Measurements from ENCODE around the gene STRA8.
A peak's percentile ranks its signal among the peaks of the same experiment; 100 is the strongest.

The STRA8 gene

DNA sequence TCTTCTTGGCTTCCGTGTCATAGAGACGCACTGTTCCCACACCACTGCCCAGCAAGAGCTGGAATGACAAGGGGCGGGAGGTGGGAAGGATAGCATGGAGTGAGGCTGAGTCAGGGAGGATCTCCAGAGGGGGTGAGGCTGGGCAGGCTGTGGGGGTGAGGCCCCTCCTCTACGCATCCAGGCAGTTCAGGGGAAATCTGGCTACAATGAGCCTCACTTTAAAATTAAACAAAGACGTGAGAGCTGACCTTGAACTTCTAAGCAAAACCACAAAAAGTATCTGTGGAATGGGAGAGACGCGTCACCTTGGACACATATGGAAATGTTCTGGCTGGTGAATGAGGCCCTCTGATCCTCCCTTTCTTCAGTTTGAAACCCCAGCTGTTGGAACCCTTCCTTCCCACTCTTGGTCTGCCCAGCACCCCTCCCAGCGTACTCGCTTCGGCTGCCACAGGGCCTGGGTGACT, 40.0 kb upstream of the STRA8 start:
- TF ChIP-seq, protein P1, sequence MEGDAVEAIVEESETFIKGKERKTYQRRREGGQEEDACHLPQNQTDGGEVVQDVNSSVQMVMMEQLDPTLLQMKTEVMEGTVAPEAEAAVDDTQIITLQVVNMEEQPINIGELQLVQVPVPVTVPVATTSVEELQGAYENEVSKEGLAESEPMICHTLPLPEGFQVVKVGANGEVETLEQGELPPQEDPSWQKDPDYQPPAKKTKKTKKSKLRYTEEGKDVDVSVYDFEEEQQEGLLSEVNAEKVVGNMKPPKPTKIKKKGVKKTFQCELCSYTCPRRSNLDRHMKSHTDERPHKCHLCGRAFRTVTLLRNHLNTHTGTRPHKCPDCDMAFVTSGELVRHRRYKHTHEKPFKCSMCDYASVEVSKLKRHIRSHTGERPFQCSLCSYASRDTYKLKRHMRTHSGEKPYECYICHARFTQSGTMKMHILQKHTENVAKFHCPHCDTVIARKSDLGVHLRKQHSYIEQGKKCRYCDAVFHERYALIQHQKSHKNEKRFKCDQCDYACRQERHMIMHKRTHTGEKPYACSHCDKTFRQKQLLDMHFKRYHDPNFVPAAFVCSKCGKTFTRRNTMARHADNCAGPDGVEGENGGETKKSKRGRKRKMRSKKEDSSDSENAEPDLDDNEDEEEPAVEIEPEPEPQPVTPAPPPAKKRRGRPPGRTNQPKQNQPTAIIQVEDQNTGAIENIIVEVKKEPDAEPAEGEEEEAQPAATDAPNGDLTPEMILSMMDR (IDR thresholded peaks at IDR 0.05), result no peak
- H3K9me3 ChIP-seq, result no peaks in the 10 kb centered on the region
- no peak for DNase-seq

DNA sequence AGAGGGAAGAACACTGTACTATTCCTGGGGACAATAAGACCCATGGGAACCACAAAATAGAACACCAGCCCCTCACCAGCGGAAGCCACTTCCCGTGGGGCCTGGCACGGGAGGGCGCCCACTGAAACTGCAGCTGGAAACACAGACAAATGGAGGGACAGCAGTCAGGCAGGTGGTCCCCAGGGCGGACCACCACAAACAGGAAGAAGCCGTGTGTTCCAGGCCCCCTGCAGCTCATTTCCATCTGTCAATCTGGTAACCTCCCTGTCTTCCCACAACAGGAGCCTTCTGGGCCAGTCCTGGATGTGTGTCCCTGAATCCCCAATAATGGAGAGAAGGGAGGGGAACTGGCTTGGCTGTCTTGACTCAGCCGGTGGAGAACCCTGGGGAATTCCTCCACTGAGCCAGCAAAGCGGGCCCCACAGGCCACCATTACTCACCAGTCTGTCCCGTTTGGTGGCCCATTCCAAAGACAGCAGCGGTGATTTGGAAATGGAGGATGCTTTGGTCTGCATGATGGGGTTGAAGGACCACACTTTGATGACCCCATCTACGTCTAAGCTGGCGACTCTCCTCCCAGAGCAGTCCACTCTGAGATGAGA, 39.0 kb upstream of the STRA8 start:
- no peak overlapping the region for H3K4me3 ChIP-seq
- peaks cover 61 to 91% (median 73%) of the 10 kb centered on the region in 3 donors for H3K36me3 ChIP-seq
- no peak overlapping the region for H3K27ac ChIP-seq
- no peaks in the 10 kb centered on the region for H3K27me3 ChIP-seq
- peak in 1 of 2 donors; percentile 45 for DNase-seq
- TF ChIP-seq, protein P1 (IDR thresholded peaks at IDR 0.05), result no peak
- no peaks in the 10 kb centered on the region for H3K9me3 ChIP-seq
- intact Hi-C loops (cut with DNase I; ENCODE audit: low total_unique reads), result no loop called here
- no peaks in the 10 kb centered on the region for H3K4me1 ChIP-seq

More for the DNA sequence above, 40.0 kb upstream of the STRA8 start:
- no peaks in the 10 kb centered on the region for H3K27me3 ChIP-seq
- H3K27ac ChIP-seq, result no peak overlapping the region
- H3K4me3 ChIP-seq, result no peak overlapping the region
- H3K36me3 ChIP-seq, result peaks cover 64 to 92% (median 81%) of the 10 kb centered on the region in 3 donors
- no peaks in the 10 kb centered on the region for H3K4me1 ChIP-seq
- intact Hi-C loops (cut with DNase I; ENCODE audit: low total_unique reads), result no loop called here

- H3K27ac ChIP-seq, result no peak overlapping the region
- intact Hi-C loops (cut with DNase I; ENCODE audit: low total_unique reads), result no loop called here
- H3K4me1 ChIP-seq, result no peaks in the 10 kb centered on the region
- no peaks in the 10 kb centered on the region for H3K27me3 ChIP-seq
- H3K4me3 ChIP-seq, result no peak overlapping the region
- DNase-seq, result no peak
- TF ChIP-seq, protein P1 (IDR thresholded peaks at IDR 0.05), result no peak
- H3K9me3 ChIP-seq, result no peaks in the 10 kb centered on the region
- peaks cover 59 to 90% (median 73%) of the 10 kb centered on the region in 3 donors for H3K36me3 ChIP-seq
Measured at GRCh38 chr7:135195156-135195555, 38.5 kb upstream of the STRA8 start.

- H3K27ac ChIP-seq, result no peak overlapping the region
- DNase-seq, result peak in 1 of 2 donors; percentile 53
- no peaks in the 10 kb centered on the region for H3K27me3 ChIP-seq
- intact Hi-C loops (cut with DNase I; ENCODE audit: low total_unique reads), result no loop called here
- H3K9me3 ChIP-seq, result no peaks in the 10 kb centered on the region
- H3K36me3 ChIP-seq, result peaks cover 64 to 91% (median 72%) of the 10 kb centered on the region in 3 donors
- H3K4me1 ChIP-seq, result no peaks in the 10 kb centered on the region
- H3K4me3 ChIP-seq, result no peak overlapping the region
- TF ChIP-seq, protein P1 (IDR thresholded peaks at IDR 0.05), result no peak
Measured at GRCh38 chr7:135195968-135196629, 37.5 kb upstream of the STRA8 start.

- H3K27ac ChIP-seq, result no peak overlapping the region
- intact Hi-C loops (cut with DNase I; ENCODE audit: low total_unique reads), result no loop called here
- H3K27me3 ChIP-seq, result no peaks in the 10 kb centered on the region
- H3K9me3 ChIP-seq, result no peaks in the 10 kb centered on the region
- H3K4me1 ChIP-seq, result no peaks in the 10 kb centered on the region
- no peak overlapping the region for H3K4me3 ChIP-seq
- DNase-seq, result peak in 1 of 2 donors; percentile 10
- TF ChIP-seq, protein P1 (IDR thresholded peaks at IDR 0.05), result no peak
- H3K36me3 ChIP-seq, result peaks cover 66 to 94% (median 68%) of the 10 kb centered on the region in 3 donors
Measured at GRCh38 chr7:135197343-135197742, 36.3 kb upstream of the STRA8 start.

All from tibial artery (tissue), 4 donors.